ENCODE data around the gene FBXO8.

FBXO8 gene

DNA sequence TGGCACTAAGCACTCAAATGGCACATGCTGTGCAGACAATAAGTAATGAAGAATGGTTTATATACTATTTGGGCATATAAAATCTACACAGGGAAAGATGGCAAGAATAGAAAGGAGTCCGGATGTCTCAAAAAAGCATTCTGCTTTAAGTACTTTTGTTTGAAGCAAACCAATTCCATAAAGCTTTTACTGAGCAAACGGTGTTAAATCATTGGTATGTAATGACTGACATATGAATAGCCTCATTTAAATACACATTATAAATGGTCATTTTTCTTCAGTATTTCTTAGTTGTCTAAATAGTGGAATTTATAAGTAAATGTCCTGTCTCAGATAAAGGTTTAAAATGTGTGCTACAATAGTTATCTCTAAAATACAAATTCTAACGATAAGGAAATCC is 6.0 kb downstream of the FBXO8 start:
- Histone ChIP-seq H3K4me3 (ENCODE audit: low read depth in 1 of 2, low read length in 1 of 2) (no peak overlapping the region), H3K27ac (no peak overlapping the region), H3K4me1 (ENCODE audit: control insufficient read depth in 1 of 2, insufficient read depth in 1 of 2, low read depth in 1 of 2, low read length in 1 of 2) (peaks cover 26 to 40% of the 10 kb centered on the region in 2 experiments), H3K27me3 (no peaks in the 10 kb centered on the region), H3K9me3 (no peaks in the 10 kb centered on the region), H3K36me3 (no peaks in the 10 kb centered on the region)
- TF ChIP-seq, protein P1, sequence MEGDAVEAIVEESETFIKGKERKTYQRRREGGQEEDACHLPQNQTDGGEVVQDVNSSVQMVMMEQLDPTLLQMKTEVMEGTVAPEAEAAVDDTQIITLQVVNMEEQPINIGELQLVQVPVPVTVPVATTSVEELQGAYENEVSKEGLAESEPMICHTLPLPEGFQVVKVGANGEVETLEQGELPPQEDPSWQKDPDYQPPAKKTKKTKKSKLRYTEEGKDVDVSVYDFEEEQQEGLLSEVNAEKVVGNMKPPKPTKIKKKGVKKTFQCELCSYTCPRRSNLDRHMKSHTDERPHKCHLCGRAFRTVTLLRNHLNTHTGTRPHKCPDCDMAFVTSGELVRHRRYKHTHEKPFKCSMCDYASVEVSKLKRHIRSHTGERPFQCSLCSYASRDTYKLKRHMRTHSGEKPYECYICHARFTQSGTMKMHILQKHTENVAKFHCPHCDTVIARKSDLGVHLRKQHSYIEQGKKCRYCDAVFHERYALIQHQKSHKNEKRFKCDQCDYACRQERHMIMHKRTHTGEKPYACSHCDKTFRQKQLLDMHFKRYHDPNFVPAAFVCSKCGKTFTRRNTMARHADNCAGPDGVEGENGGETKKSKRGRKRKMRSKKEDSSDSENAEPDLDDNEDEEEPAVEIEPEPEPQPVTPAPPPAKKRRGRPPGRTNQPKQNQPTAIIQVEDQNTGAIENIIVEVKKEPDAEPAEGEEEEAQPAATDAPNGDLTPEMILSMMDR (IDR thresholded peaks at IDR 0.05), result no peak

DNA sequence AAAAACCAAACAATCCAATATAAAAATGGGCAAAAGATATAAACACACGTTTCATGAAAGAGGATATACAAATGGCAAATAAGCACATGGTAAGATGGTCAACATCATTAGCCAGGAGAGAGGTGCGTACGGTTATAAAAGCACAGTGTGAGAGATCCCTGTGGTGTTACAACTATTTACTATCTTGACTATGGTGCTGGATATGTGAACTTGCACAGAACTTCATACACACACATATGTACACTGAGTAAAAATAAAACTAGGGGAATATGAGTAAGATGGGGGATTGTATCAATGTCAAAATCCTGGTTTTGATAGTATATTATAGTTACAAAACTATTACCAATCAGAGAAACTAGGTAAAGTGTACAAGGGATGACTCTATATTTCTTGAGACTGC is 8.4 kb downstream of the FBXO8 start:
- Histone ChIP-seq H3K36me3 (no peaks in the 10 kb centered on the region), H3K4me3 (ENCODE audit: low read depth in 1 of 2, low read length in 1 of 2) (no peak overlapping the region)
- TF ChIP-seq, protein P1 (IDR thresholded peaks at IDR 0.05), result no peak

DNA sequence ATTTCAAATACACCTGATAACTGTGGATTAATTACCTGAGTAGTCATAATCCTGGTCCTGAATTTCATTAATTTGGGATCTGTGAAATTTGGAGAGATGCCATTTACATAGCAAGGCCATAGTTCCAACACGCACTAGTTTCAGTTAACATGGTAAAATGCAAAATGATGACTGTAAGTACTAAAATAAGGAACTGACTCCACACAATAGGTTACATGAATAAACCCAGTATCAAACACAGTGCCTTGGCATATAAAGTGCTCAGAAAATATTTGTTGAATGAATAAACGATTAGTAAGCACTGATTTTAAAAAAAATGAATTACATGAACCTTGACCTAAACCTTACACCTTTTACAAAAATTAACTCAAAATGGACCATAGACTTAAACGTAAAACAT is 9.0 kb downstream of the FBXO8 start:
- TF ChIP-seq, protein P1 (IDR thresholded peaks at IDR 0.05), result no peak
- Histone ChIP-seq H3K36me3 (no peaks in the 10 kb centered on the region), H3K9me3 (no peaks in the 10 kb centered on the region), H3K27me3 (no peaks in the 10 kb centered on the region), H3K27ac (no peak overlapping the region), H3K4me3 (ENCODE audit: low read depth in 1 of 2, low read length in 1 of 2) (no peak overlapping the region), H3K4me1 (ENCODE audit: control insufficient read depth in 1 of 2, insufficient read depth in 1 of 2, low read depth in 1 of 2, low read length in 1 of 2) (peaks cover 16 to 20% of the 10 kb centered on the region in 2 experiments)

More for the DNA sequence above, 8.4 kb downstream of the FBXO8 start:
- no peak overlapping the region for H3K27ac ChIP-seq
- peaks cover 22 to 26% of the 10 kb centered on the region in 2 experiments for H3K4me1 ChIP-seq (ENCODE audit: control insufficient read depth in 1 of 2, insufficient read depth in 1 of 2, low read depth in 1 of 2, low read length in 1 of 2)
- no peaks in the 10 kb centered on the region for H3K27me3 ChIP-seq
- no peaks in the 10 kb centered on the region for H3K9me3 ChIP-seq

DNA sequence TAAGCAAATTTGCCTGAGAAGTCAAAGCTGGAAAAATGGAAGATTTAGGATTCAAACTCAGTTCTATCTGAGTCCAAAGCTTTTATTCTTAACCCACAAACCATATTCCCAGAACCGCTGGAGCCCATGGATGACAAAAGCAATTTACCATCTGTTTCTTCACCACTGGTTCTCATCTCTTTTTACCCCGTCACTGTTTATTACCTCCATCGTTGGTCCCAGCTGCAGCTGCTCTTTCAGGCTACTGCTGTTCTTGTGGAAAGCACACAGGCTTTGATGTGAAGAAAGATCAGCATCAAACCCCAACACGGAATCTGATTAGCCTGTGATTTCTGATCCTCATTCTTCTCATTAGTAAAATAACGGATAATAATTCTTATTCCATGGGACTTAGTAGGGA is 9.5 kb downstream of the FBXO8 start:
- TF ChIP-seq, protein P1 (IDR thresholded peaks at IDR 0.05), result no peak
- Histone ChIP-seq H3K4me3 (ENCODE audit: low read depth in 1 of 2, low read length in 1 of 2) (no peak overlapping the region), H3K4me1 (ENCODE audit: control insufficient read depth in 1 of 2, insufficient read depth in 1 of 2, low read depth in 1 of 2, low read length in 1 of 2) (peaks cover 11 to 15% of the 10 kb centered on the region in 2 experiments), H3K36me3 (no peaks in the 10 kb centered on the region), H3K9me3 (no peaks in the 10 kb centered on the region), H3K27me3 (no peaks in the 10 kb centered on the region), H3K27ac (no peak overlapping the region)

DNA sequence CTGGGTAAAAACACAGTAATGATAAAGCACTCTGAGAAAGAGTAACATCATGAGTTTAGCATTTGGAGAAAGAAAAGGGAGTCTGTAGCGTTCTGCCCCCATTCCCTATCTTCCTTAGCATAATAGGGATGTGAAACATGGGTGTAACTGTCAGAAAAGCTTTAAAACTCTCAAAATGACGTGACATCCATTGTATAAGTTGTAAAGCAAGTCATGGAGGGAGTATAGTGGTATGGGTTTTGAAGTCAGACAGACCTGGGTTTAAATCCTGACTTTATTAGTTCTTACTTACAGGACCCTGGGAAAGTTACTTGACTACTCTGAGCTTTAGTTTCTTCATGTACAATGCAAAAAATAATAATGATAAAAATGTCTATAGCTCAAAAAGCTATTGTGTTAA is 17.1 kb downstream of the FBXO8 start:
- Histone ChIP-seq H3K4me1 (ENCODE audit: control insufficient read depth in 1 of 2, insufficient read depth in 1 of 2, low read depth in 1 of 2, low read length in 1 of 2) (peaks cover 3 to 5% of the 10 kb centered on the region in 2 experiments), H3K4me3 (ENCODE audit: low read depth in 1 of 2, low read length in 1 of 2) (no peak overlapping the region), H3K27me3 (no peaks in the 10 kb centered on the region), H3K27ac (no peak overlapping the region), H3K9me3 (no peaks in the 10 kb centered on the region), H3K36me3 (peaks cover 10% of the 10 kb centered on the region)
- TF ChIP-seq, protein P1 (IDR thresholded peaks at IDR 0.05), result no peak

DNA sequence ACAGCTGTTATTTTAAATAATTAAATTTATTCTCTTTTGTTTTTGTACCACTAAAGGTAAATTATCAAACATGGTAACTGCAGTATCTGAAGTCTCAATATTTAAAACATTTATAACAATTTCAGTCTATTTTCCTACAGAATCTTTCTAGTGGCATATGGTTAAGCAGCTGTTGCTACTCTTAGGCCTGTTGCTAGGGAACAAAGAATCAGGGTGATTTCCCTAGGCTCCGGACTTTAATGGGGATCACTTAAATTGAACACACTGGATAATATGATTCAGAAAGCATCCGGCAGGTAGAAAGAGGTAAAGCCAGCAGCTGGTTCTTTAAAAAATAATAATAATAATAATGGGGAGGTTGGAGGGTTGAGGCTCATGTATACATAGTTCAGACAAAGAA is 17.6 kb downstream of the FBXO8 start:
- Histone ChIP-seq H3K27me3 (no peaks in the 10 kb centered on the region), H3K4me1 (ENCODE audit: control insufficient read depth in 1 of 2, insufficient read depth in 1 of 2, low read depth in 1 of 2, low read length in 1 of 2) (peaks cover 0 to under 1% of the 10 kb centered on the region in 2 experiments), H3K27ac (no peak overlapping the region), H3K9me3 (no peaks in the 10 kb centered on the region), H3K36me3 (peaks cover 10% of the 10 kb centered on the region), H3K4me3 (ENCODE audit: low read depth in 1 of 2, low read length in 1 of 2) (no peak overlapping the region)
- TF ChIP-seq, protein P1 (IDR thresholded peaks at IDR 0.05), result no peak

All from neutrophil (primary cell).